SK-N-SH treated with all-trans-retinoic acid at 6 μM for 48 hours (cell line): ENCODE data around the gene CDHR3.

Experiments used
- ATAC-seq: fragments of 200-7000 bp; cut with Tn5 transposase; 3 replicates; pipeline ENCODE4 v1.9.1; 2020; ENCODE audit warnings: mild to moderate bottlenecking, moderate library complexity
- BACH2 ChIP-seq: fragments of 250-450 bp; sonication (Bioruptor Pico); IDR thresholded peaks from 2 replicates; pipeline ENCODE4 v1.9.0; 2021; ENCODE audit warnings: mild to moderate bottlenecking, borderline replicate concordance
- CREB5 ChIP-seq: fragments of 250-450 bp; sonication (Bioruptor Pico); IDR thresholded peaks from 2 replicates; pipeline ENCODE4 v1.5.1; 2020; ENCODE audit warnings: low read depth, mild to moderate bottlenecking, moderate library complexity
- CSDC2 ChIP-seq: fragments of 250-450 bp; sonication (Bioruptor Pico); IDR thresholded peaks from 2 replicates; pipeline ENCODE4 v1.5.0; 2020; ENCODE audit warnings: mild to moderate bottlenecking, moderate library complexity
- CSRNP3 ChIP-seq: fragments of 250-450 bp; sonication (Bioruptor Pico); IDR thresholded peaks from 2 replicates; pipeline ENCODE4 v1.5.1; 2021; ENCODE audit warnings: mild to moderate bottlenecking, moderate library complexity
- ISL1 ChIP-seq: fragments of 250-450 bp; sonication (Bioruptor Pico); IDR thresholded peaks from 2 replicates; pipeline ENCODE4 v2.1.2; 2022; ENCODE audit warnings: mild to moderate bottlenecking, moderate library complexity
- OSR1 ChIP-seq: fragments of 250-450 bp; sonication (Bioruptor Pico); IDR thresholded peaks from 2 replicates; pipeline ENCODE4 v1.8.0; 2022; ENCODE audit warnings: moderate library complexity, mild to moderate bottlenecking, inconsistent platforms
- PATZ1 ChIP-seq: fragments of 250-450 bp; sonication (Bioruptor Pico); IDR thresholded peaks from 2 replicates; pipeline ENCODE4 v1.8.0; 2020; ENCODE audit warnings: mild to moderate bottlenecking, moderate library complexity, borderline replicate concordance
- POU6F1 ChIP-seq: fragments of 250-450 bp; sonication (Bioruptor Pico); IDR thresholded peaks from 2 replicates; pipeline ENCODE4 v1.8.0; 2021; ENCODE audit warnings: low read depth, mild to moderate bottlenecking, moderate library complexity, borderline replicate concordance
- PPARA ChIP-seq: fragments of 250-450 bp; sonication (Bioruptor Pico); IDR thresholded peaks from 2 replicates; pipeline ENCODE4 v1.5.0; 2020; ENCODE audit warnings: mild to moderate bottlenecking, borderline replicate concordance
- SNAI2 ChIP-seq: fragments of 250-450 bp; sonication (Bioruptor Pico); IDR thresholded peaks from 2 replicates; pipeline ENCODE4 v1.5.0; 2020; ENCODE audit warnings: mild to moderate bottlenecking, moderate library complexity
- TCF4 ChIP-seq: fragments of 250-450 bp; sonication (Bioruptor Pico); IDR thresholded peaks from 2 replicates; pipeline ENCODE4 v1.8.0; 2021; ENCODE audit warnings: mild to moderate bottlenecking, moderate library complexity, borderline replicate concordance
- TSHZ2 ChIP-seq: fragments of 250-450 bp; sonication (Bioruptor Pico); IDR thresholded peaks from 2 replicates; pipeline ENCODE4 v1.5.0; 2020; ENCODE audit warnings: mild to moderate bottlenecking, moderate library complexity
- ZFP3 ChIP-seq: fragments of 250-450 bp; sonication (Bioruptor Pico); IDR thresholded peaks from 2 replicates; pipeline ENCODE4 v1.5.0; 2020; ENCODE audit warnings: mild to moderate bottlenecking, moderate library complexity
- ZNF565 ChIP-seq: fragments of 450-650 bp; formaldehyde crosslinking; conservative IDR thresholded peaks from 2 replicates; pipeline ENCODE4 v1.5.0; 2020; ENCODE audit warnings: low read depth, mild to moderate bottlenecking, moderate library complexity
- ZNF70 ChIP-seq: fragments of 450-650 bp; formaldehyde crosslinking; IDR thresholded peaks from 2 replicates; pipeline ENCODE4 v1.5.0; 2020; ENCODE audit warnings: mild to moderate bottlenecking, moderate library complexity
- ZNF8 ChIP-seq: fragments of 450-650 bp; formaldehyde crosslinking; IDR thresholded peaks from 2 replicates; pipeline ENCODE4 v1.5.0; 2020; ENCODE audit warnings: mild to moderate bottlenecking, moderate library complexity

CDHR3 gene

GRCh38 chr7:105931179-105931578 lies 31.9 kb upstream of the CDHR3 start:
- TF ChIP-seq CSRNP3 (CRISPR knock-in tag) (no peak), ZNF565 (CRISPR knock-in tag) (no peak), ZNF70 (CRISPR knock-in tag) (no peak), ZNF8 (CRISPR knock-in tag) (no peak), CREB5 (CRISPR knock-in tag) (no peak), ZFP3 (CRISPR knock-in tag) (no peak), ISL1 (CRISPR knock-in tag) (no peak), OSR1 (no peak), PATZ1 (CRISPR knock-in tag) (no peak), BACH2 (no peak), PPARA (CRISPR knock-in tag) (no peak)
- no peak for ATAC-seq

GRCh38 chr7:105932835-105933477 lies 30.1 kb upstream of the CDHR3 start:
- peak; percentile 86 for ATAC-seq
- TF ChIP-seq ZFP3 (CRISPR knock-in tag) (peak; percentile 38; the same call in 1 of the 2 replicates), SNAI2 (0 out of 2 replicates have a peak, but pooled peaks have one; percentile 61), ISL1 (CRISPR knock-in tag) (peak; percentile 95), POU6F1 (CRISPR knock-in tag) (0 out of 2 replicates have a peak, but pooled peaks have one; percentile 21), TCF4 (CRISPR knock-in tag) (0 out of 2 replicates have a peak, but pooled peaks have one; percentile 30), BACH2 (no peak), TSHZ2 (CRISPR knock-in tag) (no peak), PPARA (CRISPR knock-in tag) (no peak), CSRNP3 (CRISPR knock-in tag) (no peak), CSDC2 (CRISPR knock-in tag) (no peak)

- TF ChIP-seq ZFP3 (CRISPR knock-in tag) (no peak), TCF4 (CRISPR knock-in tag) (no peak), CSRNP3 (CRISPR knock-in tag) (no peak)
- ATAC-seq = peak; percentile 63
Observed at GRCh38 chr7:105934572-105935185, 28.4 kb upstream of the CDHR3 start.
